Stimulated activated CD4-positive, alpha-beta T cell treated with anti-CD3 and anti-CD28 coated beads, Interleukin-2, amount 100 ng/mL, for 4 hours (primary cell): ENCODE data around the gene GDI1.

ENCODE experiments used
- DNase-seq: peaks from one replicate; pipeline ENCODE4 v3.0.0-alpha.2; 2020; ENCODE audit warnings: low read depth

The GDI1 gene

DNA sequence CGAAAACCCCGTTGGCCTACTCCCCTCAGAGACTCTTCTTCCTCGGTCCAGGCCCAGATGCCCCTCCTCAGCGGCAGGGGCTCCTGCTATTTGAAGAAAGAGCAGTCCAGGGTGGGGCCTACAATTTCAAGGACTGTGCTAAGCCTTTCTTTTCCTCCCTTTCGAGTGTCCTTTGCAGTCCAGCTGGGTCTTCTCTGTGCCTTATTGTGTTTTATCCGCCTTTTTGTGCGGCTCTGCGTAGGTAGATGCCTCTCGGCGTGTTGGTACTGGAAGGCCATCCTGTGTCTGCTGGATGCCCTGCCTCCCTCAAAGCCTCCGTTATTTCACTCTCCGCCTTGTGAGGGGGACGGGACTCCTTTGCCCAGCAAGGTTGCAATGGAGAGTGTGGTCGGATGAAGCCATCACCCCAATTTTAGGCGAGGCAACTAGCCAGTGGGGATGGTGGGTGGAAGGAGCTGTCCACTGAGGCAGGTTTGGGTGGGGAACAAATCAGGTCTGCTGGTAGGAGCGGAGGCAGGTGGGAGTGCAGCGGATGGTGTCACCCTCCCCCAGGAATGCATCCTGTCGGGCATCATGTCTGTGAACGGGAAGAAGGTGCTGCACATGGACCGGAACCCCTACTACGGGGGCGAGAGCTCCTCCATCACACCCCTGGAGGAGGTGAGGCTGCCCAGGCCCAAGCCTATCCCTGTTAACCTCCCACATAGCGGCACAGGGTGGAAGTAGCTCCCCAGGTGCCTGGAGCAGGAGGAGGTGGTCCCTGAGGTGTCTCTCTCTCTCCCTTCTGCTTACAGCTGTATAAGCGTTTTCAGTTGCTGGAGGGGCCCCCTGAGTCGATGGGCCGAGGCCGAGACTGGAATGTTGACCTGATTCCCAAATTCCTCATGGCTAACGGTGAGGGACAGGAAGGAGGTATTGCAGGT is 1.3 kb downstream of the GDI1 start:
- no peak for DNase-seq

DNA sequence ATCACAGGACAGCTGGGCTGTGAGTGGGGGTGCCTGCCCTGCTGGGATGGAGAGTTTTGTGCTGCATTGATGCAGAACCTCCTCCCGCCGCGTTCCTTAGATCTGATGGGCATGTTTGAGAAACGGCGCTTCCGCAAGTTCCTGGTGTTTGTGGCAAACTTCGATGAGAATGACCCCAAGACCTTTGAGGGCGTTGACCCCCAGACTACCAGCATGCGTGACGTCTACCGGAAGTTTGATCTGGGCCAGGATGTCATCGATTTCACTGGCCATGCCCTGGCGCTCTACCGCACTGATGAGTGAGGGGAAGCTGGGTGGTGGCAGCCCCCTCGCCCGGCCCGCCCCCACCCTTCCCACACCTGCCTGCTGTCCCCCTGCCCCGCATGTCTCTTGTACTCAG is 2.9 kb downstream of the GDI1 start:
- DNase-seq: no peak

DNA sequence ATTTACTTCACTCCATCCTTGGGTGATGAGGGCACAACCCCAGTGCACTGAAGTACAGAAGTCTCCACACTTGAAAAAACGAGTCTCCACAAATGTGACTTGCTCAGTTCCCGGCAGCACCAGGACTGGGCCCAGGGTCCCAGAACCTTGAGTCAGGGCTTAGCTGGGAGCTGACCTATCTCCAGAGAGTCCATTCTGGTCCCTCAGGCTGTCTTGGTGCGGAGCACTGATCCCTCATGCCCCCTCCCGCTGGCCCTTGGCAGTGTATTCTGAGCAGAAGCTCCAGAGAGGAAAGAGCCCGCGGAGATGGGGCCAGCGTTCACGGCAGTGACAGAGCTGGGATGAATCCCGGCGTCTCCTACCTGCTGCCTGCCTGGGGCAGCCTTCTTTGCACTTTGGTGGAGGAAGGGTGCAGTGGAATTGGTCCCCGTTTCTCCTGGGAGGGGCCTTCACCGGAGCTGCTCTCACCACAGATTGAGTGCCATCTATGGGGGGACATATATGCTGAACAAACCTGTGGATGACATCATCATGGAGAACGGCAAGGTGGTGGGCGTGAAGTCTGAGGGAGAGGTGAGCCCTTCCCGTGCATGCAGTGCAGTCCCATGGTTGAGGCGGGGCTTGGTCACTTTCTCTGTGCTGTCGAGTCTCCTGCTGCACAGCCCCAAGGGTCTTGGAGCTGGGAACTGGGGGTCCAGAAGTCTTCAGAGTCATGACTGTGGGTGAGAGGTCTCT is 3.8 kb downstream of the GDI1 start:
- no peak for DNase-seq

DNA sequence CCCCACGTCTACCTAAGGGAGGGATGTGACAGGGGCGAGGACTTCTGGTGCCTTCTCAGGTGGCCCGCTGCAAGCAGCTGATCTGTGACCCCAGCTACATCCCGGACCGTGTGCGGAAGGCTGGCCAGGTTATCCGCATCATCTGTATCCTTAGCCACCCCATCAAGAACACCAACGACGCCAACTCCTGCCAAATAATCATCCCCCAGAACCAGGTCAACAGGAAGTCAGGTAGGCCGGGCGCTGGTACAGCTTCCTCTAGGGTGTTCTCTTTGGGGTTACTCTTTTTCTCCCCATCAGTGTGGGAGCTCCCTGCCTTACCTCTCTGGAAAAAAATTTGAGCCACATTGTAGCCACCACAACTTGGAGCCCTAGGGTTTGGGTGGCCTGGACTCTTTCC is 4.6 kb downstream of the GDI1 start:
- DNase-seq: no peak

DNA sequence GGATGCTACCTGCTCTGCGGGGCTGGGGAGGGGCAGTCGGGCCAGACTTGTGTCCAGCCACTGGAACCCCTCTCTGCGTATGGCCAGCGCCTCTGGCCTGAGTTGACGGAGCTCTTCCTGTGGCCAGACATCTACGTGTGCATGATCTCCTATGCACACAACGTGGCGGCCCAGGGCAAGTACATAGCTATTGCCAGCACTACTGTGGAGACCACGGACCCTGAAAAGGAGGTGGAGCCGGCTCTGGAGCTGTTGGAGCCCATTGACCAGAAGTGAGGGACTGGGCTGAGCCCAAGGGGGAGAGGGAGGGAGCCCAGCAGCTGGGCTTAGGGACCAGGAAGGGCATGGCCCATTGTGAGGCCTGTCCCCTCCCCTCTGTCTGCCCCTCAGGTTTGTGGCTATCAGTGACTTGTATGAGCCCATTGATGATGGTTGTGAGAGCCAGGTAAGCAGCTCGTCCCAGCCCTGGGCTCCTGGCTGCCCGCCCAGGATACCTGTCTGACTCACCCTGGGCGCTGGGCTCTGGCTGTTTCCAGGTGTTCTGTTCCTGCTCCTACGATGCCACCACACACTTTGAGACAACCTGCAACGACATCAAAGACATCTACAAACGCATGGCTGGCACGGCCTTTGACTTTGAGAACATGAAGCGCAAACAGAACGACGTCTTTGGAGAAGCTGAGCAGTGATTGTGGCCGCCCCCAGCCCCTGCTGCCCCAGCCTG is 5.2 kb downstream of the GDI1 start:
- no peak for DNase-seq

DNA sequence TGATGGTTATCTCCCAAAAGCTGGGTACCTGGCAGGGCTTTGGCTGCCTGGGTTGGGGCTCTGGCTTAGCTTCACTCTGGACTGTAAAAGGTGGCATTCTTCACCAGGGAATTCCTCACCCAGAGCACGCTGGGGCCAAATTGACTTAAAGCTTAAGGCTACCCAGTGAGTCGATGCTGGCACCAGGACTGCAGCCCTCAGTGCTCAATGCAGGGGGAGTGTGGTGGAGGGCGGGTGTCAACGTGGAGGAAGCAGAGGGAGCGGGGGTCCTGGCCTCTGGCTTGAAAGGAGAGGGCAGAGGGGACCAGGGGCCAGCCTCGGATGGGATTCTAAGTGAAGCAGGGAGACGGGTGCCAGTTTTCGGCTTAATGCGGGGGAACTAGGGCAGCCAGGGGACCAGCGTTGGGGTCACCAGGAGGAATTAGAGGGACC is 6.5 kb downstream of the GDI1 start:
- no peak for DNase-seq

DNA sequence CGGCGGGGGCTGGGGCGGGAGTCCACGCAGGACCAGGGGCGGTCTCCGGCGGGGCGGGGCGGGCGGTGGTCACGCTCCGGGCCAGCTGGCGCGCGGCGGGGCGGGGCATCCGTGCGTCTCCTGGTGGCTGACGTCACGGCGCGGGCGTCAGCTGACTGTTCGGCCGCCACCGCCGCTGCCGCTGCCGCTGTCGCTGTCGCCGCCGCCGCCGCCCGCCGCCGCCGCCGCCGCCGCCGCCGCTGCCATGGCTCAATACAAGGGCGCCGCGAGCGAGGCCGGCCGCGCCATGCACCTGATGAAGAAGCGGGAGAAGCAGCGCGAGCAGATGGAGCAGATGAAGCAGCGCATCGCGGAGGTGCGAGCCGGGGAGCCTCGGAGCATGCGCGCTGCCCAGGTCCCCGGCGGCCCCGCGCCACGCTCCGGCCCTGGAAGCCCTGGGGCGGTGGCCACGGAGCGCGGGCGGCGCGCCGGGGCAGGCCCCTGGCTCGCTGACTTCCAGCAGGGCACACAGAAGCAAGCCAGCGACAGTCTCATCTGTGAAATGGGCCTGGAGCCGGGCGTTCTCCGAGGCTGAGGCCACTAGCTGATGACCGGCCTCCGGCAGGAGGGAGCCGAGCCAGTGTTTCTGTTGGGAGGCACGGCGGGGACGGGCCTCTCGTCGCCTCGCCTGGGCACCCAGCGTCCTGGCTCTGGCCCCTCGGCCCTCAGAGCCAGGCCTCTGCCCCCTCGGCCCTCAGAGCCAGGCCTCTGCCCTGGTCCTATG is 7.2 kb downstream of the GDI1 start, which contains the start of gene FAM50A:
Gene FAM50A, plus strand, starts transcription at position 150 of the 763 bp plus-strand sequence. Its CDS starts 95 bp downstream, at position 245.
- peak; percentile 52 for DNase-seq

DNA sequence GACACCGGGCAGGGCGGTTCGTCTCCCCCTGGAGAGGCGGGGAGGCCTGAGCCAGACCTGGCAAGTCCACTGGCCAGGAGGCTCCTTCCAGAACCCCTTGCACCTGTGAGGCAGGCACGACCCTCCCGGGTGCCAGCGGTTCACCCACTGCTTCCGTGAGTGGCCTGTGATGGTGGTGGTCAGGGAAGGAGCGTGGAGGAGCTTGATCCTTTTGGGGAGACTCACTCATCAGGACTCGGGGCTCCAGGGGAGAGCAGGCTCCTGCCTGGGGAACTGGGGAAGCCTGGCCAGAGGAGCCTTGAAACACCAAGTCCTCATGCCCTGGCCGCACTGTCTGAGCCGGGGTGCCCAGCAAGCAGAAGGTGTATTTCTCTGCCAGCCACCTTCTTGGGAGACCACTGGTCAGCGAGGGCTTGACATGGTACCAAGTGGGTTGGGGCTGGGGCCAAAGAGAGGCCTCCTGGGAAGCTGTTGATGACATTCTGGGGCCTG is 7.8 kb downstream of the GDI1 start:
- no peak for DNase-seq

DNA sequence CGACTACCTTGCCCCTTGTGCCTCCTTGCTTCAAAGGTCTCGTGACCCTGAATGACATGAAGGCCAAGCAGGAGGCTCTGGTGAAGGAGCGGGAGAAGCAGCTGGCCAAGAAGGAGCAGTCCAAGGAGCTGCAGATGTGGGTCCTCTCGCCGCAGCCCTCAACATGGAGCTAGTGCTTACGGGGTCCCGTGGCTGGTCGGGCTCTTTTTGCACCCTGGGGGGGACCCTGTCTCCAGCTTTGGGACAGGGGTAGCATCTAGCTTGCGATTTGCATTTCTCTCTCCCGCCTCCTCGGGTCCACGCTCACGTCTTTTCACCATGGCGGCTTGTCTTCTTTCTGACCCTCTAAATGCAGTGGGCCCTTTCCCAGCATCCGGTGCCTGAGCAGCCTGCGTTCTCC is 8.8 kb downstream of the GDI1 start:
- no peak for DNase-seq

DNA sequence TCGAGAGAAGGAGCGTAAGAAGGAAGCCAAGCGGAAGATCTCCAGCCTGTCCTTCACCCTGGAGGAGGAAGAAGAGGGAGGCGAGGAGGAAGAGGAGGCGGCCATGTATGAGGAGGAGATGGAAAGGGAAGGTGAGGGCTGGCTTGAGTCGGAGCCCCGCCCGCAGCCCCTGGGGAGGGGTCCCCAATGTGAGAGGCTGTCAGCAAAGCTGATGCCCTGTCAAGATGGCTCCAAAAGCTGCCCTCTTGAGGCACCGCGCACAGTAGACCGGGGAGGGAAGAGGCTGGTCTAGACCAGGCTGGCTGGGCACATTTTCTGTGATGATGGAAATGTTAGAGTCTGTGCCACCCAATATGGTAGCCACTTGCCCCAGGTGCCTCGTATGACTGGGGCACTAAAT is 9.5 kb downstream of the GDI1 start:
- DNase-seq: no peak

DNA sequence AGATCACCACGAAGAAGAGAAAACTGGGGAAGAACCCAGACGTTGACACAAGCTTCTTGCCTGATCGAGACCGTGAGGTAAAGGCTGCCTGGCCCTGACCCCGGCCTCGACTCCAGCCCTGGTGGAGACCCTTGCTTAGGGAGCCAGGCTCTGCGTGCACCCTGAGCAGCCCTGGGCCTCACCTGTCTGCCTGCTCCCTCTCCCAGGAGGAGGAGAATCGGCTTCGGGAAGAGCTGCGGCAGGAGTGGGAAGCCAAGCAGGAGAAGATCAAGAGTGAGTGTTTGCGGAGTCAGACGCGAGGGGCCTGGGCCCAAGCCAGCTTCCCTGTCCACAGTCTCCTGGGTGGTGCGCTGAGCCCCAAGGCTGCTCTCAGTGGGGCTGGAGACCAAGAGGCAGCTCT is 11.5 kb downstream of the GDI1 start:
- no peak for DNase-seq

DNA sequence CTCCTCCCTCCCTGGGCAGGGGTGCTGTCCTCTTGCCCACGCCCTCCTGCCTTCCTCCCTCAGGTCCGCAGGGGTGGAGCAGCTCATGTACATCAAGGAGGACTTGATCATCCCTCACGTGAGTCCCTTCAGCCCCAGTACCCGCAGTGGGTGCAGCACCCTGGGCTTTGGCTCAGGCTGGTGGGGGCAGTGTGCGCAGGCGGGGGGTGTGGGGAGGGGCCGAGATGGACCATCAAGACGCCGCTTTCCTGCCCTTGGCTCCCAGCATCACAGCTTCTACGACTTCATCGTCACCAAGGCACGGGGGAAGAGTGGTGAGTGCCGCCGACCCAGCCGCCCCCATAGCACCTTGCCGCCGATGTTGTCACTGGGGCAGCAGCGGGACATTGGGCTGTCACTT is 12.7 kb downstream of the GDI1 start:
- DNase-seq: no peak

DNA sequence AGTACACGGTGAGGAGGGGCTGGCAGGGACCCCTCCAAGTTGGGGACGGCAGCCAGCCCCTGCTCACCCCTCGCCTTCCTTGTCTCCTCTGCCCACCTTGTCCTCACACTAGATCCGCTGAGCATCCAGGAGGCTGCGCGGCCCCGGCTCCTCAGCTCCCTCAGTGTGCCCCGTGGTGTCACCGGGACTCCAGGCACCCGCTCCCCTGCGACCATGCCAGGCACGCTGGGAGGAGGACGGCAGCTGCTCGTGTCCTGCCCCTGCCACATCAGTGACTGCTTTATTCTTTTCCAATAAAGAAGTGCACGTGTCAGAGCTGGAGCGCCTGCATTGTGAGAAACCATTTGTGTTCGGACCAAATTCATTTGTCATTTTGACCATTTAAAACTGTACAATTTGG is 13.4 kb downstream of the GDI1 start:
- no peak for DNase-seq

DNA sequence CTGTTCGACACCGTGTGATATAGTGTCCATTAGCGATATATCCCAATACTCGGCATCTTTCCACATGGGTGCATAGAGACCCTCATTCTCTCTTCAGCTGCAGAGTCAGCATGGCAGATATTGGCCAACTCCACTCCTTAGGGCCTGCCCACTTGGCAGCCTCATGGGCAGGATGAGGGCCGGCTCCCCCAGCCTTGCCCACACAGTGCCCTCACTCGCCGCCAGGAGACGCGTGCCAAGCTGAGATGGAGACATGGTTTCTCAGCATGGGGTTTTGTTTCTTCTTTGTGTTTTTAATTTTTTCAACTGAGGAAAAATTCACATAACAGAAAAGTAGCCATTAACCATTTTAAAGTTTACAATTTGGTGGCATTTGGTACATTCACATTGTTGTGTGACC is 15.9 kb downstream of the GDI1 start:
- no peak for DNase-seq

DNA sequence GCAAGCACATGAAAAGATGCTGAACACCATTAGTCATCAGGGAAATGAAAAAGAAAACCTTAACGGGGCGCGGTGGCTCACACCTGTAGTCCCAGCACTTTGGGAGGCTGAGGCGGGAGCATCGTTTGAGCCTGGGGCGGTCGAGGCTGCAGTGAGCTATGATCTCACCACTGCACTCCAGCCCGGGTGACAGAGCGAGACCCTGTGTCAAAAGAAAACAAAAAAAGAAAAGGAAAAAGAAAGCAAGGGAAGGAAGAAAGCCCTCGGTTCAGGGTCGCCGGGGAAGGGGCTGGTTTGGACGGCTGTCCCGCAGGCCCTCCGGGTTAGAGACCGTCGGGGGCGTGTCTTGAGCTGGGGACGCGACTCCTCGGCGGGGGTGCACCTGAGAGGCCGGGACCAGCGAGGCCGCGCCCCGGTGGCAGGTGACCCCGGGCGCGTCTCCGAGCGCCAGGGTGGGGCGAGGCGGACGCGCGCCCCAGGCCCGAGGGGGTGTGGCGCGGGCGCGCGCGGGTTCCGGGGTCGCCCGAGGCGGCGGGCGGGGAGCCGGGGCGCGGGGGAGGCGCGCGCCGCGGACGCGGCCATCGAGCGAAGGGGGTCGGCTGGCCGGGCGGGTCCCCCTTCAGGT is 20.6 kb downstream of the GDI1 start:
- DNase-seq: peak; percentile 31

DNA sequence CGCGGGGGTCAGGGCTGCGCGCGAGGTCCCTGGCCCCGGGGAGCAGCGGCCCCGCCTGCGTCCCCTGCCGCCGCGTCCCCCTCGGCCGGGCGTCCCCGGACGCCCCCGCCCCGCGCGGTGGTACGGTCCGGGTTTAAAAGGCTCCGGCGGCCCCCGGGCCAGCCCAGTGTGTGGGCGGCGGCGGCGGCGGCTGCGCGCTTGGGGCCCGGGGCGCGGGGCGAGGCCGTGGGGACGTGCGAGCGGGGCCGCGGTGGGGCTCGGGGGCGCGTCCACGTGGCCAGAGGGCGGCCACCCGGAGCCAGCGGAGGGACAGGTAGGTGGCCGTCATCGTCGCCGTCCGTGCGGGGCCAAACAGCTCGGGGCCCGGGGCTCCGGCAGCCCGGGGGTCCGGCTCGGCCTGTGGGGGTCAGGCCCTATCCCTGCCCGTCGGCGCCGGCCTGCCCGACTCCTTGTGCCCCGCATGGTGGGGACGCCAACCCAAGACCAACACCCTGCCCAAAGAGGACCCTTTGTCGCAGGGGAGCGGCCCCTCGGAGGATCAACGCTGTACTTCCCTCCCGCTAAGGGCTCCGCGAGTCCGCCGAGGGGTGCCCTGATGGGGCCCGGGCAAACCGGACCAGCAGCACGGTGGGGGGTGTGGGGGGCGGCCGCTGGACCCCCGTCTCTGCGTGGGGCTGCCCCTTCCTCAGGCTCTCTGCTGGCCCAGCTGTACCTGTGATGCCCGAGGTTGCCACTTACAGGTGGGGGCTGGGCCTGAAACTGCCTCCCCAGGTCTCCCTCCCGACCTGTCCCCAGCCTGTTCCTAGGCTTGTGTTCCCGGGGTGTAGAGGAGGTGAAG is 21.4 kb downstream of the GDI1 start, which contains the start of gene PLXNA3:
Gene PLXNA3, plus strand, starts transcription at position 166 of the 838 bp plus-strand sequence. CDS start 1,903 bp downstream, outside the sequence.
- peak; percentile 40 for DNase-seq

DNA sequence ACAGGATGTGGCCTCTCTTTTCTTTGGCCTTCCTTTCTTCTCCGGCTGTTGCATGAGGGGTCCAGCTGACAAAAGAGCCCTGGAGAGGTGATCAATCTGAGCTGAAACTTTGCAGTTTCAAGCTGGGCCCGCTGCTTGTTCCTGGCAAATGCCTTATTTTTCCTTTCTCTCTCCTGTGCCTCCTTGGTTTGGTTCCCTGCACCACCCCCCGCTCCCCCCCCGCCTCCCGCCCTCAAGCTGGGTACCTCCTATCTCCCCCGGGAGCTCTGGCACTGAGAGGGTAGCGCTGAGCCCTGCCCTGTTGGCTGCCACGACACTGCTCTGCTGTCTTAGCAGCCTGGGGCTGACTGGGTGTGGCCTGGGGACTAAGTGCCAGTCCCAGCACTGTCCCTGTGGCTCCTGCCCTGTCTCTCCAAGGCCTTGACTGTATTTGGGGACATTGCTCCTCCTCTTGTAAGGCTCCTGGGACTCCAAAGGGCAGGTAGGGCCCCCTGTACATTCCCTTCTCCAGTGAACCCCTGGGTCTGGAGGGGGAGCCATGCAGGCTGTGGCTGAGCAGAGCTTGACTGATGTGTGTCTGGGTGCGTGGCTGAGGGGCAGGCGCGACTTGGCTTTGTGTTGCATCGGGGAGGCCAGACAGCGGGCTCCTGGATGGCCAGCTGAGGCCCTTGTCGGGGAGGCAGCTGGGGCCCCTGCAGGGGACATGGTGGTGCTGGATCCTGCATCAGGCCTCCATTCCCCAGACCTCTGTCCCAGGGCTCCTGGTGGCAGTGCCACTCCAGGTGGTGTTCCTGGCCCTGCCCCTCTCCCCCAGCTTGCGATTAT is 22.2 kb downstream of the GDI1 start:
- DNase-seq: no peak

DNA sequence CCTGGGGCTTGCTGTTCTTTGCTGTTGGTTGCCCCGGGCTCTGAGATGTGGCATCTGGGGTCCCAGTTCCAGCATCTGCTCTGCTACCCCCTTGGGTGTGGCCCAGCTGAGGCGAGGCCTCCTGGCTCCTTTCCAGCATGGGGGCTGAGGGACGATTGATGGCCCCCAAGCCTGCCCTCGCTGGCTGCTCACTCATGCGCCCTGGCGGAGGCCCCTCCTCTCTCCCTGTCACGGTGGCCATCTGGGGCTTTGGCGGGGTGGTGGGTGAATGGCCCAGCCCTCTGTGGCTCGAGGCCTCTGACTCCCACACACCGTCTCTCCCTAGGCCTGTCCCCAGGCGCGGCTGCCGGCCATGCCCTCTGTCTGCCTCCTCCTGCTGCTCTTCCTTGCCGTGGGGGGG is 22.9 kb downstream of the GDI1 start:
- no peak for DNase-seq

DNA sequence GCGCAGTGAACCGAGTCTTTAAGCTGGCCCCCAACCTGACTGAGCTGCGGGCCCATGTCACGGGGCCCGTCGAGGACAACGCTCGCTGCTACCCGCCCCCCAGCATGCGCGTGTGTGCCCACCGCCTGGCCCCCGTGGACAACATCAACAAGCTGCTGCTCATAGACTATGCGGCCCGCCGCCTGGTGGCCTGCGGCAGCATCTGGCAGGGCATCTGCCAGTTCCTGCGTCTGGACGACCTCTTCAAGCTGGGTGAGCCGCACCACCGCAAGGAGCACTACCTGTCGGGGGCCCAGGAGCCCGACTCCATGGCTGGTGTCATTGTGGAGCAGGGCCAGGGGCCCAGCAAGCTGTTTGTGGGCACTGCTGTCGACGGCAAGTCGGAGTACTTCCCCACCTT is 23.4 kb downstream of the GDI1 start:
- no peak for DNase-seq
